GM12872 (cell line): ENCODE data around the gene MBP.

Experiments
- TF ChIP-seq, protein P1 (sequence below): IDR thresholded peaks from 3 replicates; pipeline ENCODE4 v1.5.1; 2011; ENCODE audit warnings: low read depth, mild to moderate bottlenecking, low read length, moderate library complexity; ENCODE audit not compliant: insufficient read depth

MBP gene

DNA sequence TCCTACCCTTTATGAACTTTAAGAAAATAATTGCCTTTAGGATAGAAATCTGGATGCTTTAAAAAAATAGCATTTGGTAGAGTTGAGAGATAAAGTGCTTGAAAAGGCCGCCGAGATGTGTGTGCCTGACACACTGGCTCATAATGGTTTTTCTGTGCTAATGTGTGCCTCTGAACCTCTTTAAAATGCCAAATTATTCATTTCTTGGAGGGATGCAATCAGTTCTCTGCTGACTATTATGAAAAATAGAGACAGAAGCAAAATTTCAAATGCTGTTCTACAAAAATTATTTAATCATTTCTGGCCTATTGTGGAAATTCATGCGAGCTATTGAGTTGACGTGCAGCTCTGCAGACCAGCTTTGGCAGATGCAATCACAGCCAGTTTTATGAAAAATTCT lies 18.0 kb upstream of the MBP start:
- TF ChIP-seq, protein P1, sequence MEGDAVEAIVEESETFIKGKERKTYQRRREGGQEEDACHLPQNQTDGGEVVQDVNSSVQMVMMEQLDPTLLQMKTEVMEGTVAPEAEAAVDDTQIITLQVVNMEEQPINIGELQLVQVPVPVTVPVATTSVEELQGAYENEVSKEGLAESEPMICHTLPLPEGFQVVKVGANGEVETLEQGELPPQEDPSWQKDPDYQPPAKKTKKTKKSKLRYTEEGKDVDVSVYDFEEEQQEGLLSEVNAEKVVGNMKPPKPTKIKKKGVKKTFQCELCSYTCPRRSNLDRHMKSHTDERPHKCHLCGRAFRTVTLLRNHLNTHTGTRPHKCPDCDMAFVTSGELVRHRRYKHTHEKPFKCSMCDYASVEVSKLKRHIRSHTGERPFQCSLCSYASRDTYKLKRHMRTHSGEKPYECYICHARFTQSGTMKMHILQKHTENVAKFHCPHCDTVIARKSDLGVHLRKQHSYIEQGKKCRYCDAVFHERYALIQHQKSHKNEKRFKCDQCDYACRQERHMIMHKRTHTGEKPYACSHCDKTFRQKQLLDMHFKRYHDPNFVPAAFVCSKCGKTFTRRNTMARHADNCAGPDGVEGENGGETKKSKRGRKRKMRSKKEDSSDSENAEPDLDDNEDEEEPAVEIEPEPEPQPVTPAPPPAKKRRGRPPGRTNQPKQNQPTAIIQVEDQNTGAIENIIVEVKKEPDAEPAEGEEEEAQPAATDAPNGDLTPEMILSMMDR = no peak

DNA sequence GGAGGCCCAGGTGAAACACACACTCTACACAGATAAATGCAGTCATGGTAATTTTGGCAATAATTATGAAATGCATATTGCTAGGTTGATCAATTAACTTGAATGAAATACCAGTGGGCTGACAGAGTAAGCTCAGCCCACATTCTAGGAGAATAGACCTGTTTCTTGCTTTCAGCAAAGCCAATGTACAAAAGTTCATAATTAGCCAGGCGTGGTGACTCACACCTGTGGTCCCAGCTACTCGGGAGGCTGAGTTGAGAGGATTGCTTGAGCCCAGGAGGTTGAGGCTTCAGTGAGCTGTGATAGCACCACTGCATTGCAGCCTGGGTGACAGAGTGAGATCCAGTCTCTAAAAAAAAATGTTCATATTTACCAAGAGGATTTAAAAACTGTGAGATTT lies 15.7 kb upstream of the MBP start:
- TF ChIP-seq, protein P1 = no peak

DNA sequence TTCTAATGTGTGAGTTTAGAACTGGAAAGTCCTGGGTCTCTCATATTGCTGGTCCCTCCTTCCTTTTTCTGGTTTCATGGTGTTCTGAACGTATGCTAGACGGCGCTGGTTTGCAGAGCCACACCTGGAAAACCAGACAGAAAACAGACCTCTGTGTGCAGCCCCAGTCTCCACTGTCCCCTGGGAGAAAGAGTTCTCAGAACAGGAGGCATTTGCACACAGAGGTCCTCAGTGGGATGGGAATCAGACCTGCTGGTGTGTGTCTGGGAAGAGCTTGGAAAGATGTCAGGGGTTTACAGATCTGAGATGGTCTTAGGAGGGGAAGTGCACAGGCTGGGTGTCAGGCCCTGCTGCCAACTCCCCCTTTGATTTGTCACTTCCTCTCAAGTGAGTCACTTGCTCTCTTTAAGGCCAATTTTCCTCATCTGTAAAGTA lies 14.9 kb upstream of the MBP start:
- TF ChIP-seq, protein P1 = no peak

DNA sequence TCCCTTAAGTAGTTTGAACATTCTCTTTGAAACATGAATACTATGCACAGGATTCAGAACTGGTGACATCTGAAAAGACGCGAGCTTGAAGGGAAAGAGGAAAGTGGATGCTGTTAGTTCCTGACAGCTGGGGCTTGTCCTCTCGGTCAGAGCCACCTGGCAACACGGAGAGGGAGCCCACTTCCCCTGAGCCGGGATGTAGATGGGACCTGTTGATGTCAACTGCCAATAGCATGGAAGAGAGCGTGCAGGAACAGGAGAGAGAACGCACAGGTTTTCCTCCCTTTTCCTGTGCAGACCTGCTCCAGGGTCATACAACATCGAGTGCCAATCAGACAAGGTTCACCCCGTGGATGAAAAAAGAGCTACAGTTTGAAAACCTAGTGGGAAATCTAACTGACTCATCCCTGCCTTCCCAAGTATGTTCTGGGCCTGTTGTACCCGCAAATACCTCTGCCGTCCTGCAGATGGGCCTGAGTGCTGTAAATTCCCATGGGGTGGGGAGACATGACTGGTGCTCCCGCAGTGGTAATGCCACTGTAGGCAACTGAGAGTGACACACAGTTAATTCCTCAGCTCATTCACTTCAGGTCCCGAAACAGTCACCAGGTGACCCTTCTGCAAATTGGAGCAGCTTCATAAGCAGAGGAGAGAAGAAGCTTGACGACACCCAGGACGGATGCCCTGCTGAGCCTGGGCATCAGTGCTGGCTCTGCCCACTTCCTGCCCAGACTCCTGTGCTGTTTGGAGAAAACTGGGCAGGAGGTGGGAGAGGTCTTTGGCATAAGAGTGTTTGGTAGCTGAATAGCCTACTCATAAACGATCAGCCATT lies 13.9 kb upstream of the MBP start:
- TF ChIP-seq, protein P1 = no peak

DNA sequence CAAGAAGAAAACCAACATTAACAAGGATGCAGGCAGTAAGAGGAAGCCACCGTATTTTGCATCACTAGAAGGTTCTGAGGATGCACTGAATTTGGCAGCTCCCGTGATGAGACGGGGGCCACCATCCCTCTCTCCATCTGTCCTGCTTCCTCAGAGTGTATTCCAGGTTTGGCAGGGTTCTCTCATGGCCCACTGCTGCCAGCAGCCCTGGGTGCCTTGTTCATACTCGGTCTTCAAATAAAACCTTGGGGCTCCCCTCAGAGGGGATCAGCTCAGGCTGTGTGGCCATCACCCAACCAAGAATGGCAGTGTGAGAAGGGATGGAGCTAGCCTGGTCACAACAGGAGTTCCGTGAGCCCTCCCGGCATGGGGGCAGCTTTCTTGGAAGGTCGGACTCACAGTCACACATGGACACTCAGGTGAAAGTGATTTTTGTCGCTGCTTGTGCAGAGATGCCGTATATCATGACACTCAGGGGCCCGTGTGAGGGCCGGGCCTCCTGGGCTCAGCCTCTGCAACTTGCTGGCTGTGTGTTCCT lies 12.8 kb upstream of the MBP start:
- TF ChIP-seq, protein P1 = no peak

DNA sequence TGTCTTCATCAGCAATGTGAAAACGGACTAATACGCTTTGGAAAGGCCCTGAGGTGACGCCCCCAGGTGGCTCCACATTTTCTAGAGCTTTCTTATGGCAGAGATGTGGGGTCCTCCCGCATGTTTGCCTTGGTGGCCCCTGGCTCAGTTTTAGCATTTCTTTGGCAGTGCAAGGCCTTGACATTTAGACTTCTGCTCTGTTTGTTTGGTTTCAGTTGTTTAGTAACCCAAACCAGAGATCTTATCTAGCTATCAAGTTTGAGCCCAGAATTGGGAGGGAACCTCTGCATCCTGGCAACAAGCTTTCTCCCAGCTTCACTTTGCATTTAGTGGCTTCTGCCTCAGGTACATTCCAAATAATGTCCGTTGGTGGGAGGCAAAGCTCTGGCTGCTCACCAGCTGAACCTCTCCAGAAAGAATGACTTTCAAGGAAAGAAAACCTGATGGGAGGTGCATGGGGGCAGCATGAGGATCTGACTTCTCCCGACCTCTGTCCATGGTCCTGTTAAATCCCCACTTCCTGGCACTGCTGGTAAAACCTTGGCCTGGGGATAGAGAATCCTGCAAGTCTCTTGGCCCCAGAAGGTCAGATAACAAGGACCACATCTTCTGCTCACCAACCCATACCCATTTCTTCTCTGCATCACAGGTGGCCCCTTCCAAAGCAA lies 12.0 kb upstream of the MBP start:
- TF ChIP-seq, protein P1 = no peak

DNA sequence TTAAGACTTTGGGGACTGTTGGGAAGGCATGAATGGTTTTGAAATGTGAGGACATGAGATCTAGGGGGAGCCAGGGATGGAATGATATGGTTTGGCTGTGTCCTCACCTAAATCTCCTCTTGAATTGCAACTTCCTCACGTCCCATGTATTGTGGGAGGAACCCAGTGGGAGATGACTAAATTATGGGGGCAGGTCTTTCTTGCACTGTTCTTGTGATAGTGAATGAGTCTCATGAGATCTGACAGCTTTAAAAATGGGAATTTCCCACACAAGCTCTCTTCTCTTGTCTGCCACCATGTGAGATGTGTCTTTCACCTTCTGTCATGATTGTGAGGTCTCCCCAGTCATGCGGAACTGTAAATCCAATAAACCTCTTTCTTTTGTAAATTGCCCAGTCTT lies 11.5 kb upstream of the MBP start:
- TF ChIP-seq, protein P1 = no peak
